ENCODE data around the gene BACE2.

Gene BACE2

DNA sequence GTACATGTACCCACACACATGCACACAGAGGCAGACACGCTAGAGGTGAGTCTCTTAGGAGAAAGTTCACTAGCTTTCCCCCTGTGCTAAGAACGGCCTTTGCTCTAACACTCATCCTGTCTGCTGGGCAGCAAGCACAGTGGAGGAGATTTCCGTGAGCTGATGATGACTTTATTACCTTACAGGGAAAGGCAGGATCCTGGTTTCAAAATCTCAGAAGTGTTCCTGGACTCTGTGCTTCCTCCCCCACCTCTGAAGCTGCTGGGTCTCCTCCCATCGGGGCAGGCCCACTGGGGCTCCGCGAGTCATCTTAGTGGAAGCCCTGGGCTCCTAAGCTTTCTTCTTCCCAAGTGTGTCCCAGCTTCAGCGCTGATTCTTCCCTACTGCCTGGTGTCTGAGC is 151.3 kb downstream of the BACE2 start:
- TF ChIP-seq, protein P1, sequence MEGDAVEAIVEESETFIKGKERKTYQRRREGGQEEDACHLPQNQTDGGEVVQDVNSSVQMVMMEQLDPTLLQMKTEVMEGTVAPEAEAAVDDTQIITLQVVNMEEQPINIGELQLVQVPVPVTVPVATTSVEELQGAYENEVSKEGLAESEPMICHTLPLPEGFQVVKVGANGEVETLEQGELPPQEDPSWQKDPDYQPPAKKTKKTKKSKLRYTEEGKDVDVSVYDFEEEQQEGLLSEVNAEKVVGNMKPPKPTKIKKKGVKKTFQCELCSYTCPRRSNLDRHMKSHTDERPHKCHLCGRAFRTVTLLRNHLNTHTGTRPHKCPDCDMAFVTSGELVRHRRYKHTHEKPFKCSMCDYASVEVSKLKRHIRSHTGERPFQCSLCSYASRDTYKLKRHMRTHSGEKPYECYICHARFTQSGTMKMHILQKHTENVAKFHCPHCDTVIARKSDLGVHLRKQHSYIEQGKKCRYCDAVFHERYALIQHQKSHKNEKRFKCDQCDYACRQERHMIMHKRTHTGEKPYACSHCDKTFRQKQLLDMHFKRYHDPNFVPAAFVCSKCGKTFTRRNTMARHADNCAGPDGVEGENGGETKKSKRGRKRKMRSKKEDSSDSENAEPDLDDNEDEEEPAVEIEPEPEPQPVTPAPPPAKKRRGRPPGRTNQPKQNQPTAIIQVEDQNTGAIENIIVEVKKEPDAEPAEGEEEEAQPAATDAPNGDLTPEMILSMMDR (conservative IDR thresholded peaks at IDR 0.05), result no peak
- no peak for TF ChIP-seq ZFX (IDR thresholded peaks at IDR 0.05)

GRCh38 chr21:41321211-41321907 is 153.4 kb downstream of the BACE2 start:
- H3K27ac ChIP-seq, result peak overlapping the region; percentile 90
- TF ChIP-seq ZFX (IDR thresholded peaks at IDR 0.05), result no peak
- TF ChIP-seq, protein P1 (conservative IDR thresholded peaks at IDR 0.05), result no peak

More for the DNA sequence above, 151.3 kb downstream of the BACE2 start:
- H3K27ac ChIP-seq, result no peak overlapping the region

- no peak for TF ChIP-seq ZFX (IDR thresholded peaks at IDR 0.05)
- TF ChIP-seq, protein P1 (conservative IDR thresholded peaks at IDR 0.05), result no peak
- H3K27ac ChIP-seq, result peak overlapping the region; percentile 90
These were observed 154.0 kb downstream of the BACE2 start for GRCh38 chr21:41321908-41322495.

- H3K27ac ChIP-seq, result peak overlapping the region; percentile 90
These were observed 154.8 kb downstream of the BACE2 start for GRCh38 chr21:41322496-41323382.

DNA sequence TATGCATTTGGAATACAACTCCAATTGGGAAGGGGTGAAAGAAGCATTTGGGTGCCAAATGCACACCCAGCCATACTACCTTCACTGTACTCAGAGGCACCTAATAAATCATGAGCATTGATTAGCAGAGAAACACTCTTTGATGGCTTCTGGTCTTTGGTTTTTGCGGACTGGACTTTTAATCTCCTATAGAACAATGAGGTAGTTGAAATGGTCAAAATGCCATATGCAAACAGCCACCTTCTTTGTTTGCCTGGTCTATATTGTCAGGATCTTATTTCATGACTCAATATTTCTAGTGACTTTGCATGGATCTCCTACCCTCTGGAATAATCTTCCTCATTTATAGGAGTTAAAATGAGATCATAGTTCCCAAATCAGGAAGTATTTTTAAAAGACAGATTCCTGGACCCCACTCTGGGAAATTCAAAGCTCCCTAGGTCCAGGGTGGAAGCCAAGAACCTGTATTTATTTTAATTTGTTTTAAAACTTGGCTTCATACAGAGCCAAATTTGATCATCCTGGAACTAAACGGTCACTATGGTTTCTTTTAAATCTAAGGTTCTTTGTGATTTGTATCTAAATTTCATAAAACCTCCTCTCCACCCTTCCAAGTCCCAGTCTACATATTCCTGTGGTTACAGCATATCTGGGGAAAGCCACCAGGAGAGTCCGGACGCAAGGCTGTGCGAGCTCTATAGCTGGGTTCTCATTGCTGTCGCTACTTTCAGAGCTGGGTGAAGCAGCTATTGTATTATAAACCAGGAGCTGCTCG is 157.4 kb downstream of the BACE2 start:
- H3K27ac ChIP-seq, result no peak overlapping the region

More at GRCh38 chr21:41322496-41323382, 154.8 kb downstream of the BACE2 start:
- TF ChIP-seq ZFX (IDR thresholded peaks at IDR 0.05), result no peak
- TF ChIP-seq, protein P1 (conservative IDR thresholded peaks at IDR 0.05), result no peak

GRCh38 chr21:41326414-41327080 is 158.6 kb downstream of the BACE2 start:
- no peak overlapping the region for H3K27ac ChIP-seq
- TF ChIP-seq ZFX (IDR thresholded peaks at IDR 0.05), result no peak
- TF ChIP-seq, protein P1 (conservative IDR thresholded peaks at IDR 0.05), result no peak

More for the DNA sequence above, 157.4 kb downstream of the BACE2 start:
- TF ChIP-seq, protein P1 (conservative IDR thresholded peaks at IDR 0.05), result no peak
- TF ChIP-seq ZFX (IDR thresholded peaks at IDR 0.05), result no peak
